ENCODE data around the gene C5orf58. TPM values are rescaled to one million over a fixed set of nuclear protein-coding genes. Genes with fewer than 3 reads are reported as not detected.

Gene C5orf58
- total RNA-seq, 1 donor from 2014 or later: not detected

DNA sequence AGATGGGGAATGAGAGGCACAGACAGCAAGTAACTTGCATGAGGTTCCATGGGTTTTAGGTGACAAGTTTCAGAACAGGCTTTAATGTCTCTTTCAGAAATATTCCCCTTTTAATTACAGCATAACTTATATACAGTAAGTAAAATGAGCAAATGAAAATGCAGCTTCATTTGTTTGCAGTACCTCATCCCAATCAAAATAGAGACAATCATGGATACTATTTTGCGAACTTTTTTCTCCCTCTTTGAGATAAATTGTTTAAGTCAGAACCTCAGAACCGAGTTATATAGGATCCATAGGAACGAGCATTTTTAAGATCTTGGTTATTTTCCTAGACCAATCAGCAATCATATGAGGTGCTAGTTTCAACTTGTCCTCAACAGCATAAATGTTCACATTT lies 61.3 kb downstream of the C5orf58 start:
- Mint-ChIP-seq H3K27me3 (ENCODE audit: low read depth) (no peaks in the 10 kb centered on the region), H3K9me3 (no peaks in the 10 kb centered on the region), H3K4me1 (ENCODE audit: low read depth) (peaks cover 76% of the 10 kb centered on the region), H3K4me3 (ENCODE audit: low read depth) (peak overlapping the region; percentile 98), H3K36me3 (ENCODE audit: low read depth) (peaks cover 87% of the 10 kb centered on the region), H3K27ac (peak overlapping the region; percentile 92)
- no peak for DNase-seq (ENCODE audit: low spot score)
- intact Hi-C loops (cut with micrococcal nuclease): loop anchor here (10.0 kb wide), 1 partner anchor 489 kb away; no protein-coding TSS in a partner anchor

- no peak for DNase-seq (ENCODE audit: low spot score)
- Mint-ChIP-seq H3K27me3 (ENCODE audit: low read depth) (no peaks in the 10 kb centered on the region), H3K36me3 (ENCODE audit: low read depth) (peaks cover 82% of the 10 kb centered on the region), H3K4me3 (ENCODE audit: low read depth) (peak overlapping the region; percentile 98), H3K27ac (peak overlapping the region; percentile 58), H3K4me1 (ENCODE audit: low read depth) (peaks cover 76% of the 10 kb centered on the region), H3K9me3 (no peaks in the 10 kb centered on the region)
- intact Hi-C loops (cut with micrococcal nuclease): loop anchor here (10.0 kb wide), 1 partner anchor 490 kb away; no protein-coding TSS in a partner anchor
Measured at GRCh38 chr5:170294556-170294955, 61.8 kb downstream of the C5orf58 start.

Other genes with a start within 250 kb of the C5orf58 start
- not detected in 2 replicates for gene FOXI1, start 127.1 kb upstream of the C5orf58 start, total RNA-seq
- 239 and 254 TPM in 2 replicates for gene LCP2, start 64.8 kb downstream of the C5orf58 start, total RNA-seq
- not detected in 2 replicates for gene KCNMB1, start 156.4 kb downstream of the C5orf58 start, total RNA-seq

All from activated T-helper 2 cell treated with anti-CD3 and anti-CD28 coated beads, Interferon-gamma antibody, Interleukin-2, Interleukin-4, amounts not matched to agents 10 μg/mL and 5 μg/mL and 100 μg/mL, durations not matched to agents 14 hours and 24 hours and 36 hours (primary cell).